SK-N-SH treated with all-trans-retinoic acid at 6 μM for 48 hours (cell line): ENCODE results near the gene SLC16A10.
"Not testable (repeated sequence)": the region's sequence is repeated elsewhere in the genome, so short reads cannot be mapped to it uniquely, and the experiment has no call there.

ENCODE experiments used
- ATAC-seq: fragments of 200-7000 bp; cut with Tn5 transposase; 3 replicates; pipeline ENCODE4 v1.9.1; 2020; ENCODE audit warnings: mild to moderate bottlenecking, moderate library complexity
- ARNTL ChIP-seq: fragments of 450-650 bp; formaldehyde crosslinking; IDR thresholded peaks from 2 replicates; pipeline ENCODE4 v1.5.0; 2020; ENCODE audit warnings: low read depth, mild to moderate bottlenecking, moderate library complexity, borderline replicate concordance
- BACH2 ChIP-seq: fragments of 250-450 bp; sonication (Bioruptor Pico); IDR thresholded peaks from 2 replicates; pipeline ENCODE4 v1.9.0; 2021; ENCODE audit warnings: mild to moderate bottlenecking, borderline replicate concordance
- CREB5 ChIP-seq: fragments of 250-450 bp; sonication (Bioruptor Pico); IDR thresholded peaks from 2 replicates; pipeline ENCODE4 v1.5.1; 2020; ENCODE audit warnings: low read depth, mild to moderate bottlenecking, moderate library complexity
- CSRNP3 ChIP-seq: fragments of 250-450 bp; sonication (Bioruptor Pico); IDR thresholded peaks from 2 replicates; pipeline ENCODE4 v1.5.1; 2021; ENCODE audit warnings: mild to moderate bottlenecking, moderate library complexity
- ESRRG ChIP-seq: fragments of 250-450 bp; sonication (Bioruptor Pico); IDR thresholded peaks from 2 replicates; pipeline ENCODE4 v1.6.1; 2021; ENCODE audit warnings: mild to moderate bottlenecking
- GLIS3 ChIP-seq: fragments of 250-450 bp; sonication (Bioruptor Pico); IDR thresholded peaks from 2 replicates; pipeline ENCODE4 v1.5.0; 2020; ENCODE audit warnings: mild to moderate bottlenecking, moderate library complexity
- ISL1 ChIP-seq: fragments of 250-450 bp; sonication (Bioruptor Pico); IDR thresholded peaks from 2 replicates; pipeline ENCODE4 v2.1.2; 2022; ENCODE audit warnings: mild to moderate bottlenecking, moderate library complexity
- OSR1 ChIP-seq: fragments of 250-450 bp; sonication (Bioruptor Pico); IDR thresholded peaks from 2 replicates; pipeline ENCODE4 v1.8.0; 2022; ENCODE audit warnings: moderate library complexity, mild to moderate bottlenecking, inconsistent platforms
- PATZ1 ChIP-seq: fragments of 250-450 bp; sonication (Bioruptor Pico); IDR thresholded peaks from 2 replicates; pipeline ENCODE4 v1.8.0; 2020; ENCODE audit warnings: mild to moderate bottlenecking, moderate library complexity, borderline replicate concordance
- POU6F1 ChIP-seq: fragments of 250-450 bp; sonication (Bioruptor Pico); IDR thresholded peaks from 2 replicates; pipeline ENCODE4 v1.8.0; 2021; ENCODE audit warnings: low read depth, mild to moderate bottlenecking, moderate library complexity, borderline replicate concordance
- PPARA ChIP-seq: fragments of 250-450 bp; sonication (Bioruptor Pico); IDR thresholded peaks from 2 replicates; pipeline ENCODE4 v1.5.0; 2020; ENCODE audit warnings: mild to moderate bottlenecking, borderline replicate concordance
- RARB ChIP-seq: fragments of 250-450 bp; sonication (Bioruptor Pico); IDR thresholded peaks from 2 replicates; pipeline ENCODE4 v1.8.0; 2021; ENCODE audit warnings: mild to moderate bottlenecking, moderate library complexity
- SNAI2 ChIP-seq: fragments of 250-450 bp; sonication (Bioruptor Pico); IDR thresholded peaks from 2 replicates; pipeline ENCODE4 v1.5.0; 2020; ENCODE audit warnings: mild to moderate bottlenecking, moderate library complexity
- TCF4 ChIP-seq: fragments of 250-450 bp; sonication (Bioruptor Pico); IDR thresholded peaks from 2 replicates; pipeline ENCODE4 v1.8.0; 2021; ENCODE audit warnings: mild to moderate bottlenecking, moderate library complexity, borderline replicate concordance
- TSHZ2 ChIP-seq: fragments of 250-450 bp; sonication (Bioruptor Pico); IDR thresholded peaks from 2 replicates; pipeline ENCODE4 v1.5.0; 2020; ENCODE audit warnings: mild to moderate bottlenecking, moderate library complexity
- ZC3H10 ChIP-seq: fragments of 250-450 bp; sonication (Bioruptor Pico); IDR thresholded peaks from 2 replicates; pipeline ENCODE4 v1.5.1; 2021; ENCODE audit warnings: mild to moderate bottlenecking, moderate library complexity
- ZFP3 ChIP-seq: fragments of 250-450 bp; sonication (Bioruptor Pico); IDR thresholded peaks from 2 replicates; pipeline ENCODE4 v1.5.0; 2020; ENCODE audit warnings: mild to moderate bottlenecking, moderate library complexity
- ZFP30 ChIP-seq: fragments of 450-650 bp; formaldehyde crosslinking; IDR thresholded peaks from 2 replicates; pipeline ENCODE4 v1.5.0; 2022; ENCODE audit warnings: mild to moderate bottlenecking, moderate library complexity
- ZNF70 ChIP-seq: fragments of 450-650 bp; formaldehyde crosslinking; IDR thresholded peaks from 2 replicates; pipeline ENCODE4 v1.5.0; 2020; ENCODE audit warnings: mild to moderate bottlenecking, moderate library complexity

SLC16A10 gene

GRCh38 chr6:111090766-111091165 lies 3.5 kb downstream of the SLC16A10 start:
- no peak for ATAC-seq
- TF ChIP-seq ISL1 (CRISPR knock-in tag) (no peak), PATZ1 (CRISPR knock-in tag) (no peak), POU6F1 (CRISPR knock-in tag) (no peak)

GRCh38 chr6:111091987-111092386 lies 4.7 kb downstream of the SLC16A10 start:
- ATAC-seq = no peak
- TF ChIP-seq CREB5 (CRISPR knock-in tag) (no peak), BACH2 (CRISPR knock-in tag) (no peak), PPARA (no peak), OSR1 (no peak), ZFP30 (no peak), ESRRG (CRISPR knock-in tag) (no peak), TCF4 (CRISPR knock-in tag) (no peak), CSRNP3 (CRISPR knock-in tag) (no peak), ZC3H10 (CRISPR knock-in tag) (no peak), ARNTL (no peak), RARB (CRISPR knock-in tag) (no peak), POU6F1 (CRISPR knock-in tag) (no peak), TSHZ2 (CRISPR knock-in tag) (no peak), GLIS3 (no peak), PATZ1 (CRISPR knock-in tag) (no peak), ZFP3 (CRISPR knock-in tag) (no peak), SNAI2 (CRISPR knock-in tag) (no peak), ZNF70 (CRISPR knock-in tag) (no peak)

- ATAC-seq = not testable (repeated sequence)
Measured at GRCh38 chr6:111095488-111095887, 8.2 kb downstream of the SLC16A10 start.
